ENCODE data around the gene MISFA. TPM values are rescaled to one million over a fixed set of nuclear protein-coding genes. Genes with fewer than 3 reads are reported as not detected.

Gene MISFA
- total RNA-seq, 1 experiment from 2014 or later: 0.40 TPM

Other genes with a start within 250 kb of the MISFA start
- gene LDHA, start 205.2 kb upstream of the MISFA start, total RNA-seq (2014; rRNA removed; shearing (Covaris generic)): 1,308 and 1,481 TPM in 2 replicates
- not detected in 2 replicates for gene LDHC, start 187.5 kb upstream of the MISFA start, total RNA-seq (2014; rRNA removed; shearing (Covaris generic))
- not detected in 2 replicates for gene LDHAL6A, start 143.9 kb upstream of the MISFA start, total RNA-seq (2014; rRNA removed; shearing (Covaris generic))
- 139 and 161 TPM in 2 replicates for gene TSG101, start 72.8 kb upstream of the MISFA start, total RNA-seq (2014; rRNA removed; shearing (Covaris generic))
- 30.2 and 34.2 TPM in 2 replicates for gene UEVLD, start 11.1 kb upstream of the MISFA start, total RNA-seq (2014; rRNA removed; shearing (Covaris generic))
- 13.8 and 19.9 TPM in 2 replicates for gene SPTY2D1, start 34.6 kb downstream of the MISFA start, total RNA-seq (2014; rRNA removed; shearing (Covaris generic))
- 5.0 and 5.3 TPM in 2 replicates for gene TMEM86A, start 99.0 kb downstream of the MISFA start, total RNA-seq (2014; rRNA removed; shearing (Covaris generic))
- not detected in 2 replicates for gene IGSF22, start 126.4 kb downstream of the MISFA start, total RNA-seq (2014; rRNA removed; shearing (Covaris generic))
- not detected in 2 replicates for gene PTPN5, start 192.0 kb downstream of the MISFA start, total RNA-seq (2014; rRNA removed; shearing (Covaris generic))